HEK293 (cell line): ENCODE data around the gene SULF2.

Experiments
- CTCF ChIA-PET: fragments of 350-600 bp; formaldehyde crosslinking; extraction: SDS; loops from one replicate; lab custom pipeline; 2021; ENCODE audit warnings: antibody characterized with exemption; lab: Yijun Ruan, JAX
- POLR2A ChIA-PET: fragments of 300-600 bp; formaldehyde crosslinking; extraction: SDS; loops from one replicate; lab custom pipeline; 2020; ENCODE audit warnings: antibody characterized with exemption, inconsistent platforms; lab: Yijun Ruan, JAX
- H3K27ac ChIP-seq: fragments of 200-500 bp; sonication (Bioruptor generic); 2 replicates; pipeline ENCODE4 v1.5.1; 2014; ENCODE audit warnings: low read depth, low read length, control low read depth, inconsistent platforms; ENCODE audit errors: extremely low read depth
- H3K36me3 ChIP-seq, 2 experiments: fragments of 200-500 bp in 1 of 2; sonication (Bioruptor generic) in 1 of 2; 1 replicate in 1 of 2; 2 replicates in 1 of 2; pipeline ENCODE4 v1.5.1; 2014 to 2017; ENCODE audit warnings: inconsistent platforms in 2 of 2, low read length in 2 of 2; ENCODE audit not compliant: control insufficient read depth in 2 of 2, insufficient read depth in 1 of 2
- H3K4me1 ChIP-seq: fragments of 200-500 bp; sonication (Bioruptor generic); 2 replicates; pipeline ENCODE4 v1.5.1; 2014; ENCODE audit warnings: mild to moderate bottlenecking, low read length, inconsistent platforms; ENCODE audit not compliant: control insufficient read depth, insufficient read depth
- H3K4me3 ChIP-seq: 2 replicates; pipeline ENCODE4 v1.5.1; 2011; ENCODE audit warnings: low read depth, mild to moderate bottlenecking, control low read depth, low read length, moderate library complexity
- H3K9me3 ChIP-seq: fragments of 200-500 bp; sonication (Bioruptor generic); 2 replicates; pipeline ENCODE4 v1.5.1; 2014; ENCODE audit warnings: low read depth, low read length, inconsistent platforms; ENCODE audit not compliant: control insufficient read depth, insufficient read depth
- GLI2 ChIP-seq: fragments of 450-650 bp; formaldehyde crosslinking; IDR thresholded peaks from 2 replicates; pipeline ENCODE4; 2017; ENCODE audit warnings: missing biosample characterization, missing genetic modification characterization, low read depth, borderline replicate concordance
- PRDM4 ChIP-seq: fragments of 450-650 bp; formaldehyde crosslinking; IDR thresholded peaks from 2 replicates; pipeline ENCODE4 v1.5.1; 2017; ENCODE audit warnings: missing biosample characterization, missing genetic modification characterization
- SETDB1 ChIP-seq: IDR thresholded peaks from one replicate; pipeline ENCODE4 v1.6.1; 2017; ENCODE audit warnings: mild to moderate bottlenecking, low read length, moderate library complexity, mixed read lengths; ENCODE audit not compliant: insufficient read length
- TCF7L2 ChIP-seq: IDR thresholded peaks from 2 replicates; pipeline ENCODE4 v1.6.1; 2011; ENCODE audit warnings: low read depth, mild to moderate bottlenecking, inconsistent platforms, low read length, moderate library complexity, borderline replicate concordance
- TSHZ1 ChIP-seq: fragments of 450-650 bp; formaldehyde crosslinking; IDR thresholded peaks from 2 replicates; pipeline ENCODE4 v1.5.1; 2016; ENCODE audit warnings: missing biosample characterization, missing genetic modification characterization, borderline replicate concordance
- YY2 ChIP-seq: fragments of 450-650 bp; formaldehyde crosslinking; IDR thresholded peaks from 2 replicates; pipeline ENCODE4 v1.5.1; 2016; ENCODE audit warnings: missing biosample characterization, missing genetic modification characterization
- ZBTB8A ChIP-seq: fragments of 450-650 bp; formaldehyde crosslinking; IDR thresholded peaks from 2 replicates; pipeline ENCODE4 v1.5.1; 2016; ENCODE audit warnings: missing biosample characterization, missing genetic modification characterization
- ZNF112 ChIP-seq: fragments of 450-650 bp; formaldehyde crosslinking; IDR thresholded peaks from 2 replicates; pipeline ENCODE4 v1.5.0; 2017; ENCODE audit warnings: missing biosample characterization, missing genetic modification characterization
- ZNF221 ChIP-seq: fragments of 450-650 bp; formaldehyde crosslinking; IDR thresholded peaks from 2 replicates; pipeline ENCODE4 v1.5.1; 2017; ENCODE audit warnings: missing biosample characterization, missing genetic modification characterization, borderline replicate concordance
- ZNF223 ChIP-seq: fragments of 450-650 bp; formaldehyde crosslinking; IDR thresholded peaks from 2 replicates; pipeline ENCODE4 v1.5.1; 2016; ENCODE audit warnings: missing biosample characterization, missing genetic modification characterization
- ZNF341 ChIP-seq: fragments of 450-650 bp; formaldehyde crosslinking; IDR thresholded peaks from 2 replicates; pipeline ENCODE4; 2016; ENCODE audit warnings: low read depth, missing biosample characterization, missing genetic modification characterization
- ZNF433 ChIP-seq: fragments of 450-650 bp; formaldehyde crosslinking; IDR thresholded peaks from 2 replicates; pipeline ENCODE4 v1.5.1; 2016; ENCODE audit warnings: missing biosample characterization, missing genetic modification characterization, low read depth
- ZNF677 ChIP-seq: fragments of 450-650 bp; IDR thresholded peaks from 2 replicates; pipeline ENCODE4 v1.5.0; 2018; ENCODE audit warnings: missing biosample characterization, mild to moderate bottlenecking, missing genetic modification characterization, moderate library complexity
- ZNF785 ChIP-seq: fragments of 450-650 bp; formaldehyde crosslinking; IDR thresholded peaks from 2 replicates; pipeline ENCODE4 v1.5.1; 2016; ENCODE audit warnings: missing biosample characterization, missing genetic modification characterization
- ZNF791 ChIP-seq: fragments of 450-650 bp; formaldehyde crosslinking; IDR thresholded peaks from 2 replicates; pipeline ENCODE4 v1.5.1; 2016; ENCODE audit warnings: missing biosample characterization, missing genetic modification characterization
- TF ChIP-seq, protein P1 (sequence below): fragments of 450-650 bp; formaldehyde crosslinking; IDR thresholded peaks from 2 replicates; pipeline ENCODE4 v1.5.1; 2016; ENCODE audit warnings: missing biosample characterization, missing genetic modification characterization

Gene SULF2

DNA sequence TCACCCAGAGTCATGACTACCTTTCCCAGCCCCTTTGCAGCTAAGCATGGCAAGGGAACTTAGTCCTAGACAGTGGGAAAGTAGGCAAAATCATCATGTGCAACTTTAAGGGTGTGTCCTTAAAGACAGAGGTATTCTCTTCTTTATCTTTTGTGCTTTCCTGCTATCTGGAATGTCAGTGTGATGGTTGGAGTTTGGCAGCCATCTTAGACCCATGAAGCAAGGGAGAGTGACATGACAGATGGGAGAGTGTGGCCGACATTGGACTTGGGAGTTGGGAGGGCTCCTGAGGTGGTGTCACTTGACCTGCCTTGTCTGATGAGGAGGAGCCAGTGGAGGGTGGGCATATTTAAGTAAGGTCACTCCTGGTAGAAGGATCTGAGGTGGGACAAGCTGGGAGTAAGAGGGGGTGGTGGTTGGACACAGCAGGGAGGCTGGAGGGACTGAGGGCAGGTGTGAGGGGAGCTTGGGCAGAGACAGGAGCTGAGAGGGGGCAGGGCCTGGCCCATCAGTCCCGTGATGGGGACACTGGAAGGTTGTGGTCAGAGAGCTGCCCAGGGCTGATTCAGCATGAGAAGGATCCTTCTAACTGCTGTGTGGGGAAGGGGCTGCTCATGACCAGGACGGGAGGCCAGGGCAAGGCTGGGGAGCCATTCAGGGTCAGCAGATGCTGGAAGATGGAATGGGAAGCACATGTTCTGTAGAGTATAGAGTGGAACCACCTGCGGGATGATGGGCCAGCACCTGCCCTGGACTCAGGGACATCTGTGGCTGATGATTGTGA lies 29.5 kb upstream of the SULF2 start:
- H3K9me3 ChIP-seq, result no peaks in the 10 kb centered on the region
- POLR2A ChIA-PET, result no interaction called here

DNA sequence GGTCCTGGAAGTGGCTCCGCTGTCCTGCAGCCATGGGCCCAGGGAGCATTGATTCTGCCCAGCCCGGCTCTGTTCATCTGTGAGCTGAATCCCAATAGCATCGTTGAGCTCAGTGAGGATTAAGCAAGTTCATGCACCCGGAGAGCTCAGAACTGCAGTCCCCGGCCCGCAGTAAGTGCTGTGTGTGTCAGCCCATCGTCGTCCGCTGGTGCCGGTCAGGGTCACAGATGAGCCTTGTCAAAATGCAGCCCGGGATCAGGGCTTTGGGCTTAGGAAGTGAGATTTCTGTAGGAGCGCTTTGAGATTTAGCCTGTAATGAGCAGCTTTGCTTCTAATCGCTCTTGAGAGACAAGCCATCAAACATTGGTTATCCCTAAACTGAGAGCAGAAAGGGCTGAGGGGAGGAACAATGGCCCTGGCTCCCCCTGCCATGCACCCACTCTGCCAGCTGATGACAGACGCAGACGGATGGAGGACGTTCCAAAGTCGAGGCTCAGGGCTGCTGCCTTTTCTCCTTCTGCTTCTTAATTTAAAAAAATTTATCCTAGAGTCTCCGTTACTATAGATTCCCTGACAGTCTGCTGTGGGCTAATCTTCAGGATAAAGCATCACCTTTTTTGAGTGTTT lies 25.6 kb upstream of the SULF2 start:
- Histone ChIP-seq H3K9me3 (no peaks in the 10 kb centered on the region), H3K4me3 (no peak overlapping the region), H3K4me1 (no peaks in the 10 kb centered on the region), H3K27ac (no peak overlapping the region), H3K36me3 (no peaks in the 10 kb centered on the region)
- TF ChIP-seq ZNF791 (tag by site-specific recombination) (no peak), ZNF223 (tag by site-specific recombination) (no peak), TCF7L2 (no peak), SETDB1 (no peak), ZNF785 (tag by site-specific recombination) (no peak), ZBTB8A (tag by site-specific recombination) (no peak), ZNF221 (tag by site-specific recombination) (no peak), GLI2 (no peak), YY2 (tag by site-specific recombination) (no peak), TSHZ1 (tag by site-specific recombination) (no peak)
- ChIA-PET CTCF (no interaction called here), POLR2A (no interaction called here)

More for the DNA sequence above, 29.5 kb upstream of the SULF2 start:
- CTCF ChIA-PET, result interaction anchor here (0.7 kb wide), 2 partner anchors 89 to 843 kb away, joined by 3 to 4 read pairs; no protein-coding TSS in a partner anchor
- Histone ChIP-seq H3K36me3 (no peaks in the 10 kb centered on the region), H3K4me1 (no peaks in the 10 kb centered on the region), H3K4me3 (no peak overlapping the region), H3K27ac (no peak overlapping the region)
- TF ChIP-seq ZNF677 (tag by site-specific recombination) (no peak), PRDM4 (tag by site-specific recombination) (no peak), ZNF341 (tag by site-specific recombination) (no peak), ZNF112 (tag by site-specific recombination) (no peak), ZNF433 (no peak)
- TF ChIP-seq, protein P1, sequence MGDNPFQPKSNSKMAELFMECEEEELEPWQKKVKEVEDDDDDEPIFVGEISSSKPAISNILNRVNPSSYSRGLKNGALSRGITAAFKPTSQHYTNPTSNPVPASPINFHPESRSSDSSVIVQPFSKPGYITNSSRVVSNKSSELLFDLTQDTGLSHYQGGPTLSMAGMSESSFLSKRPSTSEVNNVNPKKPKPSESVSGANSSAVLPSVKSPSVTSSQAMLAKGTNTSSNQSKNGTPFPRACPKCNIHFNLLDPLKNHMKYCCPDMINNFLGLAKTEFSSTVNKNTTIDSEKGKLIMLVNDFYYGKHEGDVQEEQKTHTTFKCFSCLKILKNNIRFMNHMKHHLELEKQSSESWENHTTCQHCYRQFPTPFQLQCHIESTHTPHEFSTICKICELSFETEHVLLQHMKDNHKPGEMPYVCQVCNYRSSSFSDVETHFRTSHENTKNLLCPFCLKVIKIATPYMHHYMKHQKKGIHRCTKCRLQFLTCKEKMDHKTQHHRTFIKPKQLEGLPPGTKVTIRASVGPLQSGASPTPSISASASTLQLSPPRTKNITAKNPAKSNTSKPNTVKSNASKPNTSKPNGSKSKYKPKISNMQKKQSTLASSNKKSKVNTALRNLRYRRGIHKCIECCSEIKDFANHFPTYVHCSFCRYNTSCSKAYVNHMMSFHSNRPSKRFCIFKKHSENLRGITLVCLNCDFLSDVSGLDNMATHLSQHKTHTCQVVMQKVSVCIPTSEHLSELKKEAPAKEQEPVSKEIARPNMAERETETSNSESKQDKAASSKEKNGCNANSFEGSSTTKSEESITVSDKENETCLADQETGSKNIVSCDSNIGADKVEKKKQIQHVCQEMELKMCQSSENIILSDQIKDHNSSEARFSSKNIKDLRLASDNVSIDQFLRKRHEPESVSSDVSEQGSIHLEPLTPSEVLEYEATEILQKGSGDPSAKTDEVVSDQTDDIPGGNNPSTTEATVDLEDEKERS, result 0 out of 2 replicates have a peak, but pooled peaks have one; percentile 59
